ENCODE results near the gene CCL20. TPM values are rescaled to one million over a fixed set of nuclear protein-coding genes. Genes with fewer than 3 reads are reported as not detected.

Gene CCL20
- total RNA-seq, 1 donor = not detected

DNA sequence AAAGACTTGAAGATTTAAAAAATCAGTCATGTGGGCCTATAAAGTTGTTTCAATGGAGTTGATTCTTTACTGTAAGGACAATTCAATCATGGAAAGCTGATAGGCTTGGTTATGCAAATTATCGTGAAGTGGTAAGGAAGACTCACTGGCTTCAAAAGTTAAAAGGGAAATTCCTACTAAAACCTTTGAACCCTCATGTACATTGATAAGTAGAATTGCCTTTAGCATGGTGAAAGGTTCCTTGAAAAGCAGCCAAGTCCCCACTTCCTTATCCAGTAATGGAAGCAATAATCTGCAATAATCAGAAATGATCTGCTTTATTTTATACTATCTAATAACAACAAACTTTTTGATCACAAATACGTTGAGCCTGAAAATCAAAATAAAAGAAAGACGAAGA lies 14.4 kb upstream of the CCL20 start:
- no peak for DNase-seq (ENCODE audit: low read depth in 2 of 3, low spot score in 2 of 3)

DNA sequence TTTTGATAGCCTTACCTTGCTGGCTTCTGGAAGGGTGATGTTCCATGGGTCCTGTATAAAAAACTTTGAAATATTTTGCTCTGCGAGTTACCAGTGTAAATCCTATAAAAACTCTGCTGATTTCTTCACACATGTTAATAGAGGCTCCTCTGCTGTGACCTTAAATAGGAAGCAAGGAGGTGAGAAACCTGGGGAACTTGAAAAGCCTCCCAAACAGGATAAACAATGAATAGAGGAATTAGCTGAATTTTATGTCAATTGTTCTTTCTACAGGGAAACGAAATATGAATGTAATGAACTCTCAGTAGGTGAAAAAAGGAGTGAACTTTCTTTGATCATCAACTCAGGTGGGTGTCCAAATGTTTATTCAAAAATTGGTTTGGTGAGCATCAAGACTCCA lies 10.8 kb upstream of the CCL20 start:
- no peak for DNase-seq (ENCODE audit: low read depth in 2 of 3, low spot score in 2 of 3)

DNA sequence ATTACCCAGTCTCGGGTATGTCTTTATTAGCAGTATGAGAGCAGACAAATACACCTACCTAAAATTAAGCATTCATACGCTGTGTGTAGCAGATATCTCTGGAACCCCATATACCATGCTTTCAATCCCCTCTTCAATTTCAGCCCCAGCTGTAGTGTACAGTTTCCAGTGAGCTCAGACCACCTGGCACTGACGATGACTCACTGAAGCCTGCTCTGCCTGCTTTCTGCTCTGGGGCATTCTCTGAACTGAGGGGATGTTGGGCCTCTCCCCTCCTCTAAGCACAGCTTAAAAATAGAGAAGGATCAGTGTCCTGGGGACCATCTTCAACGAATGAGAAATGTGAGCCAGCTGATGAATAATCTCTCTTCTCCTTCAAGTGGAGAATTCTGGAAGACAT lies 8.7 kb upstream of the CCL20 start:
- peak in 1 of 3 donors; percentile 12 for DNase-seq (ENCODE audit: low read depth in 2 of 3, low spot score in 2 of 3)

DNA sequence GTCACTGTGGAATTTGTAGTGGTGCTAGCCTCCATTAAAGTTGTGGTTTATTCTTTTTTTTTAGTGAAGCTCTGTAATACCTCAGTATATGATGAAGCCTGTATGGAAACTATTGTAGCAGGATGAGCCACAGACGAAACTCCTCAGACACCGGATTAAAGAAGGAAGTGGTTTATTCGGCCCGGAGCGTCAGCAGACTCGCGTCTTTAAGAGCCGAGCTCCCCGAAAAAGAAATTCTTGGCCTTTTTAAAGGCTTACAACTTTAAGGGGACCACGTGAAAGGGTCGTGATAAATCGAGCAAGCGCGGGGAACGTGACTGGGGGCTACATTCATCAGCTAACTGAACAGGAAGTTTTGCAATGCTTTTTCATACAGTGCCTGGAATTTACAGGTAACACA lies 8.1 kb upstream of the CCL20 start:
- DNase-seq (ENCODE audit: low read depth in 2 of 3, low spot score in 2 of 3) = peak in 1 of 3 donors; percentile 32

DNA sequence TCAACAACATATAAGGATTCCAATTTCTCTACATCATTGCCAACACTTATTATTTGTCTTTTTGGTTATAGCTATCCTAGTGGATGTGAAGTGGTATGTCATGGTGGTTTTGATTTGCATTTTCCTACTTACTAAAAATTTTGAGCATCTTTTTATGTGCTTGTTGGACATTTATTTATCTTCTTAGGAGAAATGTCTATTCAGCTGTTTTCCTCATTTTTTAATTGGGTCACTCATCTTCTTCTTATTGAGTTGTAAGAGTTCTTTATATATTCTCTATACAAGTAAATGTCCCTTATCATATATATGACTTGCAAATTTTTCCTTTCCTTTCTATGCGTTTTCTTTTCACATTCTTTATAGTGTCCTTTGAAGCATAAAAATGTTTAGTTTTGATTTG lies 4.7 kb upstream of the CCL20 start:
- no peak for DNase-seq (ENCODE audit: low read depth in 2 of 3, low spot score in 2 of 3)

DNA sequence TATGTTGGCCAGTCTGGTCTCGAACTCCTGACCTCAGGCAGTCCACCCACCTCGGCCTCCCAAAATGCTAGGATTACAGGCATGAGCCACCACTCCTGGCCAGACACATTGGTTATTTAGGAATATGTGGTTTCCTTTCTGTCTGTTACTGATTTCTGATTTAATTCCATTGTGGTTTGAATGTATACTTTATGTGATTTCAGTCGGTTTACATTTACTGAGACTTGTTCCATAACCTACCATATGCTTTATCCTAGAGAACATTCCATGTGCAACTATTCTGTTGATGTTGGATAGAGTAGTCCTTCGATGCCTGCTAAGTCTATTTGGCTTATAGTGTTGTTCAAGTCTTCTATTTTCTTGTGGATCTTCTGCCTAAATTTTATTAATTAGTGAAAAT lies 1.6 kb upstream of the CCL20 start:
- no peak for DNase-seq (ENCODE audit: low read depth in 2 of 3, low spot score in 2 of 3)

DNA sequence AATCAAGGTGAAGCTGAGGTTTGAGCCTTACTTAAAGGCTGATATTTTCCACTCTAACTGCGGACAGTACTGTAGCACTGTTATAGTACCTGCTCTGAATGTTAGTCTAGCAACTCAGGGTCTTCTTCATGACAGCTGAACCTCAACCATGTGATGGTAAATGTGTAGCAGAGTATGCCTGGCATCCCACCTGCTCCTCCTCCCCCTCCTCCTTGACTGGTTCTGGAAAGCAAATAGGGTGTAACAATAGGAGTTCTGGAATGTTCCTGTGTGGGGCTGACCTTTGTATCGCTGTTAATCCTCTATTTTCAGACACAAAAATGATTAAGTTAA lies 447 bp upstream of the CCL20 start:
- DNase-seq (ENCODE audit: low read depth in 2 of 3, low spot score in 2 of 3) = no peak

DNA sequence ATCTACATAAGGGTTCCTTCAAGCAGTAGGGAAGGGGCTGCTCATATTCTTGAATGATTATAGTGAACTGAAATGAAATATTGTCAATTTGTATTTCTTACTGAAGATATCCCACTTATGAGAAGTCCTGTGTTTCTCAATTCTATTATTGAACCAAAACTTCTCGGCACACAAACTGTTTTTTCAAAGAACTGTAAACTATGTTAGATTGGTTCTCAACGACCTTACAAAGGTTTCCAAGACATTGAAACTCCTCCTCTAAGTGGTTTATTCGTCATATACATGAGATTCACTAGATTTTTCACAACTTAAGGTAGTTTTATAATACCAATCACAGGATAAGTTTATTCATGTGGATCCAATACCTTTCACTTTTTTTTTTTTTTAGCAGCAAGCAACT lies 1.4 kb downstream of the CCL20 start:
- no peak for DNase-seq (ENCODE audit: low read depth in 2 of 3, low spot score in 2 of 3)

DNA sequence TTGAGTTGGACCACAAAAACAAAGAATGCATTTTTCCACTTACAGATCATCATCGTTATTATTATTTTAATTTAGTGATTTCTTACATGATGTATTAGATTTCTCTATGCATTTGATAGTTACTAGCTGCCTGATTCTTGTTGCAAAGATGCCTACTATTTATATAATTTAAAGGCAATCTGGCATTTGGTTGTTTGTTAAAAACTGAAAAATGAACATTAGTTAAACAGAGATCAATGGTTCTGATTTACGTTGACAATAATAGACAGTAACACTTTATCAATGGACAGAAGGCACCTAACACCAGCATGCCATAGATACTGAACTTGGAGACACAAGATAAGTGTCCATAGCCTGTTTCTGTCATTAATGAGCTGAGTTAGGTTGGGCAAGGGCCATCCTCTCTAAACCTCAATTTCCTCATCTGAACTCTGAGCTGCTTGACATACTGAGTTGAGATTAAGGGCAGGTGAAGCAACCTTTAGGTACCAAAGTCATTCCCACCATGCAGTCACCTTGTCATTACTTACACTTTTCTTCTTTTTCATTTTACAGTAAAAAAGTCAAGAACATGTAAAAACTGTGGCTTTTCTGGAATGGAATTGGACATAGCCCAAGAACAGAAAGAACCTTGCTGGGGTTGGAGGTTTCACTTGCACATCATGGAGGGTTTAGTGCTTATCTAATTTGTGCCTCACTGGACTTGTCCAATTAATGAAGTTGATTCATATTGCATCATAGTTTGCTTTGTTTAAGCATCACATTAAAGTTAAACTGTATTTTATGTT lies 3.1 kb downstream of the CCL20 start:
- DNase-seq (ENCODE audit: low read depth in 2 of 3, low spot score in 2 of 3) = no peak

DNA sequence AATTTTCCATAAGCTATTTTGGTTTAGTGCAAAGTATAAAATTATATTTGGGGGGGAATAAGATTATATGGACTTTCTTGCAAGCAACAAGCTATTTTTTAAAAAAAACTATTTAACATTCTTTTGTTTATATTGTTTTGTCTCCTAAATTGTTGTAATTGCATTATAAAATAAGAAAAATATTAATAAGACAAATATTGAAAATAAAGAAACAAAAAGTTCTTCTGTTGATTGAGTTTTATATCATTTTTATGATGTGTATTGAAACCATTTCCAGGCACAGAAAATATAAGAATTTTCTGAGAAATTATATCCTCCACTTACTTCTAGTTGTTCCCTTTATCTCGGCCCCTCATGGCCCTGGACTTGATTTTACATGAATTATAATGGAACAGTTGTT lies 3.7 kb downstream of the CCL20 start:
- DNase-seq (ENCODE audit: low read depth in 2 of 3, low spot score in 2 of 3) = no peak

DNA sequence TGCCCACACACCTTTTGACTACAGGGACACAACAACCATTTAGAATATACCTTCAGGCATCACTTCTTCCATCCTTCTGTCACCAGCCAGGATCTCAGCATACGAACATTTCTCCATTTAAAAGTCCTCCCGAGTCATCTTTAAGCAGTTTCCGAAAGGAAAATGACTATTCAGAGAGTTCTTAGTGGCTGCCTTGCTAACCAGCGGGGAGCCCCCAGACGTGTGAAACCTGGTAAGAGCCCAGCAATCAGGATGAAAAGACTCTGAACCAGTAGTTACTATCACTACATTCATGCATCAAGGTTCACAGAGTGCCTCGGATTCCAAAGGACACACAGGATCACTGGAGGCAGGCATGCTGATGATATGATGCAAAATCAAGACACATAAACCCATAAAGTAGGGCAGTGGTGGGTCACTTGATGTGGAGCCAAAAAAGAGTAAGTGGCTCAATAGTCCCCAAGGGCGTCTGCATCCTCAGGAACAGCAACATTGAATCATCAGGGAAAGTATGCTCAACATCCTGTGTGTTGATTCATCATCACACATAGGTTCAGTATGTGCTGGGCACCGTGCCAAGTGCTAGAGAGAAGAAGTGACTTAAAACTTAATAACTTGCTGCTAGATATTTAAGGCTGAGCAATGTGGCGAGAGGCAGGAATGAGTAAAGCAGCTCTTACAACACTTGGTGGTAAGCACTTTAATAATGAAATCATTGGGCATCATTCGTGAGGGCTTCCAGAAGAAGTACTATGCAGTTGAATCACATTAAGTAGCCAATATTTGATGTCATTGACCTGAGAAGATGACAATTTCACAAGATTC lies 4.4 kb downstream of the CCL20 start:
- peak in 2 of 3 donors; percentile 19 to 27 for DNase-seq (ENCODE audit: low read depth in 2 of 3, low spot score in 2 of 3)

DNA sequence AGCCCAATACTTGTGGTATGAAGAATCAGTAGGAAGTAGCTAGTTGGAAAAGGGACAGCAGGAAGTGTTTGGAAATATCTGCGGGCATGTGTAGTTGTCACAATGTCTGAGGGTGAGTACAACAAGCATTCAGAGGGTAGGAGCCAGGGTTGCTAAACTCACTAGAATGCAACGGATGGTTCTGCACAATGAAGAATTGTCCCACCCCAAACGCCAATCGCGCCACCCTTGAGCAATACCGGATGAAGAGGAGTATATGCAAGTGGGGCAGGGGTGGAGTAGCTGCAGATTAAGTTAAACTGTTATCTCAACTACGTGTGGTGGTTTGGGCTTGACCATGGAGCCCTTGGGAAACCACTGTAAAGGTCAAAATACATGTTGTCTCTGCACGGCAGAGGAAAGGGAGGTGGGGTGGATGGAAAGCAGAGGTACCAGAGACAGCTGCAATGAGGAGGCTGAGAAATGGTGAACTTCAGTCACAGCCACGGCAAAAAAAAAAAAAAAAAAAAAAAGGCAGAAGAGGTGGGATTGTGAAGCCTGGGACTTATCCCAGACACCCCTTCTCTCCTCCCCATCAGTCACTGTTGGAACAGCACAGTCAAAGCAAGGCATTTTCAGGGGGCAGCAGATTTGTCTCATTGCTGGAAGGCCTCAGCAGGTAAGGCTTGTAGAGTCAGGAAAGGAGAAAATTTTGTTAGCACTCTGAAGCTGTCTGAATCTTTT lies 5.2 kb downstream of the CCL20 start:
- no peak for DNase-seq (ENCODE audit: low read depth in 2 of 3, low spot score in 2 of 3)

DNA sequence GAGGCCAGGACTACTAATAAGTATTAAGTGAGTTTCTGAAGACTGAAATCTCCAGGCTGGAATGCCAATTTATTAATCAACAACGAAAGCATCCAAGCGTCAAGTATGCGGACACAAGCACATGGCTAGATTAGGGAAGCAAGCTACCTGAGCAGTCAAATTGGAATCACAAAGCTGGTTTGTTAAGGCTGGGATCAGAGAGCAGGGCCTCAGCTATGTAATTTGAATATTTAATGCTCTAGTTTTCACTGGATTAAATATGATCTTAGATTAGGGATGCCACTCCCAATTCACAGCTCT lies 5.7 kb downstream of the CCL20 start:
- no peak for DNase-seq (ENCODE audit: low read depth in 2 of 3, low spot score in 2 of 3)

DNA sequence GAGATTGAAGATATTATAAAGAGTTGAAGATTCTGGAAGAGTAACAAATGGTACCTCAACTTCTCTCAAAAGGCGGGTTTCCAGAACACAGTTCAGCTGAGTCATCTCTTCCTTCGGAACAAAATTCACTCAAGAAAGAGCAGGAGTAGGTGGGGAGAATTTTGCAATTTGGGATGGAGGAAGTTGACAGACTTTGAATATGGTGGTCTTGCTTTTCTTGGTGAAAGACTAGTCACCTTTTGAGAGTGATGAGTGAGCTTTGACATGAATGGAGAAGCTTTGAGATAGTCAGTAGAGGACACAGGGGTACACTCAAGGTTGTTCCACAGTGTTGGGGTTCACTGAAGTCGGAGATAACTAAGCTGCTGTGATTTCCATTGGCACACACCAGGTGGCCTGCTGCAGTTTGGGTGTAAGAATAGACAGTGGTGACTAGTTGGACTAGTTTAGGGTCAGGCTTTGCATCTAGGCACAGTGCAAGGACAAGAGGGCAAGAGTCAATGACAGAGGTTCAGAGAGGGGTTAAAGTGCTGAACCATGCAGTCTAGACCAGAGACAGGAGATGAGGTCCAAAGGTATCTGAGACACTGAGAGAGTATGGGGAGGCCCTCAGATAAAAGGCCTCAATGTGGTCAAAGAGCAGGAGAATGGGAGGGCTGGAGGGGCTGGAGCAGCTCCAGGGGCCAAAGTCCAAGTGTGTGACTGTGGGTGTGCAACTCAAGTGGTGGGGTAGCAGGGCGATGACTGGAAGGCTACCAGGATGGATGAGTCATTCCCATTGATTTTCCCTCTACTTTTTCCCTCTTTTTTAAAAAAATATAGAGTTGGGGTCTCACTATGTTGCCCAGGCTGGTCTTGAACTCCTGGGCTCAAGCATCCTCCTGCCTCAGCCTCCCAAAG lies 7.7 kb downstream of the CCL20 start:
- no peak for DNase-seq (ENCODE audit: low read depth in 2 of 3, low spot score in 2 of 3)

DNA sequence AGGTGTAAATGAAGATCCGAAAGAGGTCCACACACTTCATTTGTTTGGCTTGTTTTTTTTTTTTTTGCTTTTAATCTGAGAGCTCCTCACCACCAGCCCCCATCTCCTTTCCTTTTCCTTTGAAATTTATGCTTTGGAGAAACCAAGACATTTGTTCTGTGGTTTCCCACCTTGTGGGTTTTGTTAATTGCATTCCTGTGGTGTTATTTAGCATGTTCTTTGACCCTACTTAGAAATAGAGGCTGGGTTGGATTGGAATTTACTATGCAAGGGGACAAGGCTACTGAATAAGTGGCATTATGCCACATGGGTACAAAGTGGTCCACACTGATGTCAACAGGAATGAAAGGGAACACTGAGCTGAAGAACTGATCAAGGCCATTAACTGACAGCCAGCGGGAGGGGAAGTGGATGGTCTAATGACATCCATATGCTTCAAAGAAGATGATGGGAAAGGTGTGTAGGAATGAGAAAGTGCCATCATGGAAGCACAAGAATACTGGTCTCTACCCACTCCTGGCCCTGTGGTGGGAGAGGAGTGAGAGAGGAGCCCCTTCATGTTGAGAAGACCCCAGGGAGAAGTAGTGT lies 8.9 kb downstream of the CCL20 start:
- DNase-seq (ENCODE audit: low read depth in 2 of 3, low spot score in 2 of 3) = no peak

DNA sequence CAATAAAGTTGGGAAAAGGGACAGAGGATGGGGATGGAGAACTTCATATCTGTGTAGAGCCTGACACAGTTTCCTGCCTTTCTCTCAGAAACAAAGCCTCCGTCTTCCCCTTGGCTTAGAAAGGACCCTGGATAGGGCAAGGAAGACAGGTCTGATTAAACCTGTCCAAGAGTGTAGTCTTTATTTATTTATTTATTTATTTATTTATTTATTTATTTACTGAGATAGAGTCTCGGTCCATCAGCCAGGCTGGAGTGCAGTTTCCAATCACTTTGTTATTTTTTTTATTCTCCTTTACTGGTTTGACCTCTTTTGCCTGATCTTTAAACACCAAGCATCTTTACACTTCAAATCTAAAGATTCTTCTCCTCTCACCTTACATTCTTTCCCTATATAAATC lies 10.3 kb downstream of the CCL20 start:
- DNase-seq (ENCODE audit: low read depth in 2 of 3, low spot score in 2 of 3) = no peak

DNA sequence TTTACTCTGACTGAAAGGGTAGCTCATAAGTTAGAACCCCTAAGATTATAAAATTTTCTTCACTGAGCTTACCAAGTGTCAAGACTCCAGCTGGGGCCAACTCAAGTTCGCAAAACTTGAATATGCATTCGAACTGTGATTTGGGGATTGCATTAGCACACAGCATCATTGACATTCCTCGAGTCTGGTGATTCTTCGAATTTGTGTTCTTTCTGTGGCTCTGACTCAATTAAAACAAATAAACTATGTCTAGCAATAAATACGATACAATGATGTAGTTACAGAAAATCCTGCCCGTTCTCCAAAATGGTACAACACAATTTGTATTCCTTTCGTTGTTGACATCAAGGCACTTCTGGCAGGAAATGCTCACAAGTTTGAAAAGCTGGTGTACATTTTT lies 11.1 kb downstream of the CCL20 start:
- no peak for DNase-seq (ENCODE audit: low read depth in 2 of 3, low spot score in 2 of 3)

DNA sequence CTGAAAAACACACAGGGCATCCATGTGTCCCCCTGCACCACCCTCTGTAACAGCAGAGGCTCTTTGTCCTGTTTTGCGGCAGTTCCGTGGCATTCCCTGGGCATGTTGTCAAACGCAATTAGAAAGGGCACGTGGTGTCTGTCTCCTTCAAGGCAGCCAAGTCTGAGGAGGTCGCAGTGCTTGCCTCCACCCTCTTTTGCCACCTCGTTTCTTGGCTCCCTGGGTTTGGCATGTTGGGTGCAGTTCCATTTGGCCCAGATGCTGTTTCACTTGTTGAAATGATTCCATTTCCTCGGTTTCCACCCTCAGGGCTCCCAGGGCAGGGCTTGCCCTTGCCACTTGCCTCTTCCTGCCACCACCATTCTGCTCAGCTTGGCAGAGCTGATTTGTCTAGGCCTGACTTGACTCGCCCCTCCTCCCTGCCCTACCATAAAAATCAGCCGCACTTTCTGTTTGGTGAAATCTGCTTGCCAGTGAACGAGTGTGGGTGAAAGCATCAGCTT lies 12.4 kb downstream of the CCL20 start:
- DNase-seq (ENCODE audit: low read depth in 2 of 3, low spot score in 2 of 3) = no peak

DNA sequence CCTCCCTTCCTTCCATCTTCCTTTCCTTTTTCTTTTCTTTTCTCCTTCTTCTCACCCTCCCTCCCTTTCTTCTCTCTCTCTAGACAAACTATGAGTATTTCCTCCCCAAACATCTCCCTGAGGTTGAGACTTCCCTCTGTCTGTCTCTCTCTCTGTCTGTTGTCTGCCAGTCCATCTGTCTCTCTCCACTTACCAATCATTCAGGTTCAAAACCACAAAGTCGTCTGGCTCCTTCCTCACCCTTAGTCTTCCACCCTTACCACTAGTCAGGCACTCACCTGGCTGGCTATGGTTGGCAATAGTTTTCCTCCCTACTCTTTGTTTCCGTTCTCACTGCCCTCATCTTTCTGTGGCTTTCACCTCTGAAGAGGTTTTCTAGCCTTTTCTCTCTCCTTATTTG lies 12.9 kb downstream of the CCL20 start:
- no peak for DNase-seq (ENCODE audit: low read depth in 2 of 3, low spot score in 2 of 3)

DNA sequence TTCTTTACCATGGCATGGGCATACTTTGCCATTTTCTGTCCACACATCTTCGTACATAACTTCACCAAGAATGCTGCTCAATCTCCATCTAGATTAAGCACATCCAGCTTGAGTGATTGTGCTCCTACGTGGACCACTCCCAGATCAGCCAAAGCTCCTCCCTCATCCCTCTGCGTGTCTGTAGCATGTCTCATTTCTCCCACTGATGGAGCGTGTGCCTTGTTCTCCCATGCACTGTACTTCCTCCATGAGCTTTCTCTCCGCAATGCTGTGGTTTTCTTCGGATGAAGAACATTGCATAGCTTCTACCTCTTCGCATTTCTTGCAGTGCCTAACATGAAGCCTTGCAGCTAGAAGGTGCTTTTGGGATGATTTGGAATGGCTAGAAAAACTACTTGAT lies 13.5 kb downstream of the CCL20 start:
- no peak for DNase-seq (ENCODE audit: low read depth in 2 of 3, low spot score in 2 of 3)

All from hematopoietic multipotent progenitor cell (in vitro differentiated cells).